Stimulated activated CD4-positive, alpha-beta T cell treated with anti-CD3 and anti-CD28 coated beads, Interleukin-12 subunit alpha, Interleukin-12 subunit beta, amount 100 ng/mL, for 24 hours (primary cell): ENCODE results near the gene VGF.
"Not testable (repeated sequence)": the region's sequence is repeated elsewhere in the genome, so short reads cannot be mapped to it uniquely, and the experiment has no call there.

Experiments used
- DNase-seq, 2 experiments: peaks; one replicate each; pipeline ENCODE4 v3.0.0-alpha.2; 2020; ENCODE audit warnings: low read depth in 2 of 2

The VGF gene

GRCh38 chr7:101165075-101165957, at the start of gene VGF:
Gene VGF (minus strand): TSS chr7:101165569. CDS start chr7:101164843, 726 bp downstream.
- DNase-seq: peak; percentile 84 to 89

- no peak for DNase-seq
Observed at GRCh38 chr7:101212014-101212413, 46.6 kb upstream of the VGF start.

- no peak for DNase-seq
Observed at GRCh38 chr7:101211501-101211900, 46.1 kb upstream of the VGF start.

- DNase-seq: no peak
Observed at GRCh38 chr7:101210143-101210542, 44.8 kb upstream of the VGF start.

- DNase-seq: no peak
Observed at GRCh38 chr7:101208794-101209193, 43.4 kb upstream of the VGF start.

- no peak for DNase-seq
Observed at GRCh38 chr7:101207459-101207858, 42.1 kb upstream of the VGF start.

GRCh38 chr7:101206665-101207042, 41.3 kb upstream of the VGF start:
- no peak for DNase-seq

- DNase-seq: no peak
Observed at GRCh38 chr7:101205901-101206664, 40.7 kb upstream of the VGF start.

- DNase-seq: not testable (repeated sequence)
Observed at GRCh38 chr7:101203740-101204738, 38.7 kb upstream of the VGF start.

- DNase-seq: no peak
Observed at GRCh38 chr7:101202603-101202918, 37.2 kb upstream of the VGF start.

GRCh38 chr7:101201695-101202602, 36.6 kb upstream of the VGF start:
- DNase-seq: no peak

- DNase-seq: no peak
Observed at GRCh38 chr7:101200862-101201599, 35.7 kb upstream of the VGF start, which contains the start of gene MOGAT3. Gene MOGAT3 (minus strand): TSS chr7:101201036. CDS start chr7:101200854, 182 bp downstream.

- no peak for DNase-seq
Observed at GRCh38 chr7:101200504-101200861, 35.1 kb upstream of the VGF start.

- not testable (repeated sequence) for DNase-seq
Observed at GRCh38 chr7:101199522-101199921, 34.2 kb upstream of the VGF start.

GRCh38 chr7:101198476-101198875, 33.1 kb upstream of the VGF start:
- no peak for DNase-seq

GRCh38 chr7:101197991-101198390, 32.6 kb upstream of the VGF start:
- DNase-seq: no peak

- DNase-seq: no peak
Observed at GRCh38 chr7:101195884-101196283, 30.5 kb upstream of the VGF start.

- DNase-seq: no peak
Observed at GRCh38 chr7:101189109-101189508, 23.7 kb upstream of the VGF start.

GRCh38 chr7:101186844-101187428, 21.6 kb upstream of the VGF start:
- DNase-seq: no peak

- DNase-seq: no peak
Observed at GRCh38 chr7:101186194-101186593, 20.8 kb upstream of the VGF start.
